Posterior vena cava (tissue), 2 donors: ENCODE data around the gene PSMB8. TPM values are rescaled to one million over a fixed set of nuclear protein-coding genes. Genes with fewer than 3 reads are reported as not detected.
A peak's percentile ranks its signal among the peaks of the same experiment; 100 is the strongest.

Experiments used
- DNase-seq: peaks from one replicate; pipeline ENCODE4 v3.0.0-alpha.2; 2020; ENCODE audit warnings: low spot score
- intact Hi-C, 2 donors: fragments of 100-400 bp; cut with DNase I; formaldehyde crosslinking; loops; one replicate each; pipeline versions ENCODE4 v1.14.1 to v1.14.2; 2022 to 2023
- total RNA-seq, 2 donors: library from RNA; stranded (reverse); fragmentation: NEBNext Ultra II Directional; extraction: Animal tissue kit (Norgen Biotek cat#: 25700); gene quantifications; one replicate each; pipeline ENCODE4 v1.2.1, GENCODE V29; 2021
- donor health status: DM: yes; HTN: yes; CAD: no.
- donor health status: DM: yes; HTN: yes; CAD: no.

Gene PSMB8
- total RNA-seq, 2 donors from 2014 or later = 37.7 to 42.8 TPM

GRCh38 chr6:32842021-32842650 lies 1.7 kb downstream of the PSMB8 start:
- DNase-seq = no peak
- intact Hi-C loops = no loop called here

DNA sequence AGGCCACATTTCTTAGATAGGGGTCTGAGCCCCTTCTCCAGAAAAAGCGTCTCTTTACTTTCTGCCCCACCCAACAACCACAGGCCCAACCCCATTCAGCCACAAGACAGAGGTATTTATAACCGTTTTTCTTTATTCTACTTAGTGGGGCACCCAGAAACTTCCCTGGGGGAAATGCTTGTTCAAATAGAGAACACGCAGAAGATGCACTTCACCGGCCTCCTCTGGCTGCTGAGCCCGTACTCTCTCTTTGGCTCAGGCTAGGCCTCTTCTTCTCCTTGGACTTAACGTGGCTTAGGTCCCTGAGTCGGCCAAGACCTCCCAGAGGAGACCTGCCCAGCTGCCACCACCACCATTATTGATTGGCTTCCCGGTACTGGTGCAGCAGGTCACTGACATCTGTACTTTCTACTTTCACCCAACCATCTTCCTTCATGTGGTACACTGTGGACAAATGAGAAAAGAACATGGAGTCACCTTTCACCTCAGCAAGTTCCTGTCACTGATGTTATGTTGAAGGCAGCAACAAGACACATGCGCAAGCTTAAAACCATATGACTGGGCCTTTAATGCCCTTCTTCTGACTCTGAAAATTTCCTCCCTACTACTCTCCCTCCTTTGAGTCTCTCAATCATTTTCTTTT lies 3.1 kb downstream of the PSMB8 start:
- intact Hi-C loops = no loop called here
- DNase-seq = peak; percentile 64

DNA sequence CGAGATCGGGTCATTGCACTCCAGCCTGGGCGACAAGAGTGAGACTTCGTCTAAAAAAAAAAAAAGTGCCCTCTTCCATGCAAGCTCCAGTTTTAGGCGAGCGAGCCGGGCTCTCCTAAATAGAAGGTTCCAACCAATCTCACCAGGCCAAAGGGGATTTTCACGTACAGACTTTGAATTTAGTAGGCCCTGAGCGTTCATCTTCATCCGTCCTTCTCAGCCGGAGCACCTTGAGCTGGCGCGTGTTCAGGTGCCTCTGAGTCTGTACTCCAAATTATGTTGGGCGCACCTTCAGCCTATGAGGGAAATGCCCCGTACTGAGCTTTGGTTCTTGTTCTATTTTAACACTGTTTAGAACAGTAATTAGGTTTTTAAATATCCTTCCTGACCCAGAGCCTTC lies 4.5 kb downstream of the PSMB8 start:
- no peak for DNase-seq

GRCh38 chr6:32838114-32838958 lies 5.5 kb downstream of the PSMB8 start, which contains the start of gene TAP2:
Gene TAP2, minus strand, starts transcription at chr6:32838739. Its CDS starts 506 bp downstream, at chr6:32838233.
- intact Hi-C loops = no loop called here
- DNase-seq = peak; percentile 98

More for the DNA sequence above, 4.5 kb downstream of the PSMB8 start:
- intact Hi-C loops = no loop called here

GRCh38 chr6:32837651-32838113 lies 6.2 kb downstream of the PSMB8 start:
- no peak for DNase-seq
- intact Hi-C loops = no loop called here

DNA sequence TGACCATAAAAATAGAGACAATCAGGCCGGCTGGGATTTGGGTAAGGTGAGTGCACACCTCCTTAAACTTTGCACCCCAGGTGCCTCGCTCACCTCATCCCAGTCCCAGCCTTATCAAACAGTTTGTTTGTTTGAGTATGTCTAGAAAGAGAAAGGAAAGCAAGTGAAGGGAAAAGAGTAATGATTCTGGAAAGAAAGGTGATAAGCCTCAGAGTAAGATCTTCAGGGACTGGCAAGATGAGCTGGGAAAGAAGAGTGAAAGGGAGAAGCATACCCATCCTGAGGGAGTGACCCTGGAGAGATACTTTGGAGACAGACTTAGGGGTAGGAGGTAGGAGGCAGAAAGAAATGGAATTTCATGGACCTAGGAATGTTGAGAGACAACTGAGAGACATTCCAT lies 7.0 kb downstream of the PSMB8 start:
- intact Hi-C loops = no loop called here
- peak; percentile 53 for DNase-seq

DNA sequence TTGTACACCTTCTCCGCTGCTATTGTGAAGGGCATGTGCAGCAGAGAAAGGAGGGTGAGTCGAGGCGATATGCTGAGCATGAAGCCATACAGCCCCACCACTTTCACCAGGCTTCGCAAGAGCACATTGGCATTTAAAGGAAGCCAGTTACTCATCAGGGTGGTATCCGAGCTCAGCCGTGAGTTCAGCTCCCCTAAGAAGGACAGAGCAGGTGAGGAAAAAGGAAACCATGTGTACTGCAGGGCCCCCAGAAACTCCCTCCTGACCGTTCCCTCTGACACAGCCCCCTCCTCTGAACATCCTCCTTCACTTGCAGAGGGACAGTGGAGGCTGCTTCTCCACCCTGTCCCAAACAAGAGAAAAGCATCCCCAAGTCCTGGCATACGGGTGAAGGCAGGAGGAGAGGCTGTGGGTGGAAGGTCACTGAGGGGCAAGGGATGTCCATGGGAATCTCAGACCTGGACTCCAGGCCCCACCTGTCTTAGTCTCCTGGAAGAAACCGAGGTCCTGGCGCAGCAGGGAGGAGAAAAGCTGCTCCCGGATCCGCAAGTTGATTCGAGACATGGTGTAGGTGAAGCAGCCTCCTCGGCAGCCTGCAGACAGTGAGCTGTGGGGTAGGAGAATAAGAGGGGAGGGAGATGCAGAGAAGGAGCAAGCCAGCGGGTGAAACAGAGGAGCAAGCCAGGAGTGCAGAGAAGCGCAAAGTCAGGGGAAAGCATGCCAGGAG lies 8.5 kb downstream of the PSMB8 start:
- intact Hi-C loops = no loop called here
- DNase-seq = peak; percentile 58

DNA sequence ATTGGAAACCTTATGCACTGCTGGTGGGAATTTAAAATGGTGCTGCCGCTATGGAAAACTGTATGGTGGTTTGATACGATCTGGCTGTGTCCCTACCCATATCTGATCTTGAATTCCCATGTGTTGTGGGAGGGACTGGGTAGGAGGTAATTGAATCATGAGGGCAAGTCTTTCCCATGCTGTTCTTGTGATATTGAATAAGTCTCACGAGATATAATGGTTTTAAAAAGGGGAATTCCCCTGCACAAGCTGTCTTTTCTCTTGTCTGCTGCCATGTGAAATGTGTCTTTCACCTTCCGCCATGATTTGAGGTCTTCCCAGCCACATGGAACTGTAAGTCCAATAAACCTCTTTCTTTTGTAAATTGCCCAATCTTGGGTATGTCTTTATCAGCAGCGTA lies 10.2 kb downstream of the PSMB8 start:
- intact Hi-C loops = no loop called here
- DNase-seq = no peak

DNA sequence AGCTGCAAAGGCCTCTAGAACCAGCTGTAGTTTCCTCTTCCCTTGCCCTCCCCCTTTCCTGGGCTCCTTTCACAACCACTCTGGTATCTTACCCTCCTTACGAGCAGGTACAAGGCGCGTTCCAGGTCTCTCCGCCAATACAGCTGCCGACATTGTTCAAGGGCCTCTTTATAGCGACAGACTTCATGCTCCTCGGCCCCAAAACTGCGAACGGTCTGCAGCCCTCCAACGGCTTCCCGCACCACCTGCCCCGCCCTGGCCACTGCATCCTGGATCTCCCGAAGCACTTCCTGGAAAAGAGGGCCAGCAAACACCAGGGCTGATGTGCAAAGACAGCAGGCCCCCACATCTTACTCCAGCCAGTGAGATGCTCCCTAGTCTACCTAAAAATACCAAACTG lies 11.3 kb downstream of the PSMB8 start:
- DNase-seq = peak; percentile 69
- intact Hi-C loops = no loop called here

- intact Hi-C loops = no loop called here
- DNase-seq = no peak
Observed at GRCh38 chr6:32830936-32831335, 12.9 kb downstream of the PSMB8 start.

DNA sequence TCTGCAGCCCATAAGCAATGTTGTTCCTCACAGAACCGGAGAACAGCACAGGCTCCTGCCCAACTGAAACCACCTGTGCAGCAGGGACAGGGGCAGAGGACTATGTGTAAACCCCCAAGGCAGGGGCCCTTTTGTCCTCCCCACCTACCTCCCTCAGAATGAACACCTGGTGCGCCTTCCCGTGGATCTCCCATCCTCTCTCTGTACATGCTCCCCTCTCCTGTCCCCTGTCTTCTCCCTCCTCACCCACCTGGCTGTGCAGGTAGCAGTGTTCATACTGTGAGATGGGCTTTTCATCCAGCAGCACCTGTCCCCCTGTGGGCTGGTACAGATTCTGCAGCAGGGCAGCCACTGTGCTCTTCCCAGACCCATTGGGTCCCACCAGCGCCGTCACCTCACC lies 13.8 kb downstream of the PSMB8 start:
- intact Hi-C loops = no loop called here
- peak; percentile 58 for DNase-seq

DNA sequence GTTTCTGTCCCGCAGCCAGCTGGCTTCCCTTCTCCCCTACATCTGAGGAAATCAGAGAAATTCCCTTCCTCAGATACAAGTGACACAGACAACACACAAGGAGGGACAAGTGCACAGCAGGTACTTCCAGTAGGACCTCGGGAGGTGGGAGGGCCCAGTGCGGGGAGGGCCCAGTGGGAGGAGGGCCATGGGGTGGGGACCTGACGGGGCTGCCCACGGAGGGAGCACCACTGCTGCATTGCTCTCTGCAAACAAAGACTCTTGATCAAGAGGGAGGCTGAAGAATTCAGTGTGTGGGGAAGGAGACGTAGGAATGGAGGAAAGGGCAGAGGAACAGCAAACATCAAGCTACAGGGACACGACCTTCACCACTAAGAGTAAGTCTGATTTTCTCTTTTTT lies 14.4 kb downstream of the PSMB8 start:
- intact Hi-C loops = no loop called here
- DNase-seq = no peak

GRCh38 chr6:32827025-32827424 lies 16.8 kb downstream of the PSMB8 start:
- no peak for DNase-seq
- intact Hi-C loops = no loop called here

DNA sequence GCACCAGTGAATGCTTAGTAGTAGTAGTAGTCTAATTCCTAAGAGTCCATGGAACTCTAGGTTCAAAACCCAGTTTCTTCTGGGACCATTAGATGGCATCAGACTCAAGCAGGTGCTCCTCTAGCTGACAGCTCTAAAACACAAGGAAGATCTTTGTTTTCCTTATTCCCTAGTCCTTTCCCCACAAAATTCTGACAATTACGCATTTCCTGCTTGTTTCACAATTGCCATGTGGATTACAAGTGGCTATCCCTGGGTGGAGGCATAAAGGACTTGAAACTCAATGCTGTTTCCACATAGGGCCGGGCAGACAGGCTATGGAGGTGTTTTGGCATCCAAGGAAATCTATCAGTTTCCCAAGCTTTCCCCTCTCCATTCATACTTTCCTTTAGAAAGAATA lies 17.9 kb downstream of the PSMB8 start:
- intact Hi-C loops = no loop called here
- no peak for DNase-seq

- intact Hi-C loops = no loop called here
- no peak for DNase-seq
Observed at GRCh38 chr6:32819729-32820128, 24.1 kb downstream of the PSMB8 start.

- intact Hi-C loops = no loop called here
- DNase-seq = no peak
Observed at GRCh38 chr6:32818867-32819266, 25.0 kb downstream of the PSMB8 start.

GRCh38 chr6:32816746-32817204 lies 27.1 kb downstream of the PSMB8 start, which contains the start of gene HLA-DOB:
Gene HLA-DOB, minus strand, starts transcription at chr6:32817002. Its CDS starts 51 bp downstream, at chr6:32816951.
- intact Hi-C loops = no loop called here
- DNase-seq = no peak

- DNase-seq = no peak
- intact Hi-C loops = no loop called here
Observed at GRCh38 chr6:32815996-32816395, 27.9 kb downstream of the PSMB8 start.

GRCh38 chr6:32815115-32815514 lies 28.7 kb downstream of the PSMB8 start:
- no peak for DNase-seq
- intact Hi-C loops = no loop called here
